ENCODE data around the gene IL6. TPM values are rescaled to one million over a fixed set of nuclear protein-coding genes. Genes with fewer than 3 reads are reported as not detected.

IL6 gene
- total RNA-seq, 1 experiment from 2014 or later: not detected

- H2AFZ ChIP-seq (ENCODE audit: low read depth, low read length, poor library complexity, severe bottlenecking): no peak overlapping the region
- no peaks in the 10 kb centered on the region for H4K20me1 ChIP-seq (ENCODE audit: insufficient read depth)
- H3K79me2 ChIP-seq (ENCODE audit: insufficient read depth, low read length): no peaks in the 10 kb centered on the region
- intact Hi-C loops (cut with micrococcal nuclease): no loop called here
- BruUV-seq (replicated peaks): no TSS peak
- CTCF ChIA-PET: no interaction called here
- H3K4me3 ChIP-seq (replicated peaks in 1 of 2; ENCODE audit: low read depth in 1 of 2, low read length in 2 of 2): no peak overlapping the region
- no peaks in the 10 kb centered on the region for H3K27me3 ChIP-seq (ENCODE audit: insufficient read depth, low read length)
- no peak overlapping the region for H3K4me2 ChIP-seq (ENCODE audit: low read length)
- H3K9me3 ChIP-seq (ENCODE audit: control insufficient read depth in 1 of 2, insufficient read depth in 1 of 2, low read depth in 1 of 2, low read length in 2 of 2): no peaks in the 10 kb centered on the region
- H3K9ac ChIP-seq (ENCODE audit: low read length): no peak overlapping the region
- POLR2A ChIA-PET: no interaction called here
- H3K9me2 ChIP-seq (ENCODE audit: insufficient read depth): no peaks in the 10 kb centered on the region
- TF ChIP-seq SRF (IDR thresholded peaks at IDR 0.05; ENCODE audit: low read depth): no peak
- TF ChIP-seq MAX (IDR thresholded peaks at IDR 0.05): no peak
- TF ChIP-seq, protein P1, sequence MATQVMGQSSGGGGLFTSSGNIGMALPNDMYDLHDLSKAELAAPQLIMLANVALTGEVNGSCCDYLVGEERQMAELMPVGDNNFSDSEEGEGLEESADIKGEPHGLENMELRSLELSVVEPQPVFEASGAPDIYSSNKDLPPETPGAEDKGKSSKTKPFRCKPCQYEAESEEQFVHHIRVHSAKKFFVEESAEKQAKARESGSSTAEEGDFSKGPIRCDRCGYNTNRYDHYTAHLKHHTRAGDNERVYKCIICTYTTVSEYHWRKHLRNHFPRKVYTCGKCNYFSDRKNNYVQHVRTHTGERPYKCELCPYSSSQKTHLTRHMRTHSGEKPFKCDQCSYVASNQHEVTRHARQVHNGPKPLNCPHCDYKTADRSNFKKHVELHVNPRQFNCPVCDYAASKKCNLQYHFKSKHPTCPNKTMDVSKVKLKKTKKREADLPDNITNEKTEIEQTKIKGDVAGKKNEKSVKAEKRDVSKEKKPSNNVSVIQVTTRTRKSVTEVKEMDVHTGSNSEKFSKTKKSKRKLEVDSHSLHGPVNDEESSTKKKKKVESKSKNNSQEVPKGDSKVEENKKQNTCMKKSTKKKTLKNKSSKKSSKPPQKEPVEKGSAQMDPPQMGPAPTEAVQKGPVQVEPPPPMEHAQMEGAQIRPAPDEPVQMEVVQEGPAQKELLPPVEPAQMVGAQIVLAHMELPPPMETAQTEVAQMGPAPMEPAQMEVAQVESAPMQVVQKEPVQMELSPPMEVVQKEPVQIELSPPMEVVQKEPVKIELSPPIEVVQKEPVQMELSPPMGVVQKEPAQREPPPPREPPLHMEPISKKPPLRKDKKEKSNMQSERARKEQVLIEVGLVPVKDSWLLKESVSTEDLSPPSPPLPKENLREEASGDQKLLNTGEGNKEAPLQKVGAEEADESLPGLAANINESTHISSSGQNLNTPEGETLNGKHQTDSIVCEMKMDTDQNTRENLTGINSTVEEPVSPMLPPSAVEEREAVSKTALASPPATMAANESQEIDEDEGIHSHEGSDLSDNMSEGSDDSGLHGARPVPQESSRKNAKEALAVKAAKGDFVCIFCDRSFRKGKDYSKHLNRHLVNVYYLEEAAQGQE (IDR thresholded peaks at IDR 0.05; ENCODE audit: low read depth): no peak
- H3K36me3 ChIP-seq (ENCODE audit: control insufficient read depth in 1 of 2, insufficient read depth in 2 of 2, low read length in 2 of 2): no peaks in the 10 kb centered on the region
- RAD21 ChIA-PET (ENCODE audit: low non-redundant PET in 1 of 2, low total read pairs in 2 of 2, uncharacterized antibody in 2 of 2, unreplicated experiment in 2 of 2): no interaction called here
- no peaks in the 10 kb centered on the region for H3K4me1 ChIP-seq (ENCODE audit: control insufficient read depth in 1 of 2, insufficient read depth in 2 of 2, low read length in 2 of 2)
- DNase-seq (ENCODE audit: low read depth, low spot score) (no peak), ATAC-seq (no peak)
- no peak overlapping the region for H3K27ac ChIP-seq (ENCODE audit: low read depth, low read length)
Observed at GRCh38 chr7:22680482-22680911, 46.5 kb upstream of the IL6 start.

DNA sequence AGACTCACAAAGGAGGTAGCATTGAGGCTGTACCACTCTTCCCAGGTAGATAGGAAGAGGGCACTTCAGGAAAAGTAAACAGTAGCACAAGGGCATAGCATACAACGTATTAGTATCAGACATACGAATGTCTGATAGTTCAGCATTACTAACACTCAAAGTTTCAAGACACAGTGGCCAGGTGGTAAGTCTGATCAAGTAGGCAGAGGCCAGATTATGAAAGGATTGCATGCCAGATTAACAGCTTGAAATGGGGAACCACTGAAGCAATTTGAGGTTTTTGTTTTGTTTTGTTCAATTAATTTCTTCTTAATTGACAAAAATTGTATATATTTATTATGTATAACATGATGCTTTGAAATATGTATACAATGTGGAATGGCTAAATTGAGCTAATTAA lies 45.7 kb upstream of the IL6 start:
- no peak overlapping the region for H3K27ac ChIP-seq (ENCODE audit: low read depth, low read length)
- no peak for ATAC-seq
- H4K20me1 ChIP-seq (ENCODE audit: insufficient read depth): no peaks in the 10 kb centered on the region
- H3K36me3 ChIP-seq (ENCODE audit: control insufficient read depth in 1 of 2, insufficient read depth in 2 of 2, low read length in 2 of 2): no peaks in the 10 kb centered on the region
- no peaks in the 10 kb centered on the region for H3K79me2 ChIP-seq (ENCODE audit: insufficient read depth, low read length)
- no peak overlapping the region for H3K4me2 ChIP-seq (ENCODE audit: low read length)
- ChIA-PET RAD21 (ENCODE audit: low non-redundant PET in 1 of 2, low total read pairs in 2 of 2, uncharacterized antibody in 2 of 2, unreplicated experiment in 2 of 2) (no interaction called here), POLR2A (no interaction called here), CTCF (no interaction called here)
- no peaks in the 10 kb centered on the region for H3K27me3 ChIP-seq (ENCODE audit: insufficient read depth, low read length)
- no peaks in the 10 kb centered on the region for H3K9me2 ChIP-seq (ENCODE audit: insufficient read depth)
- H3K4me3 ChIP-seq (replicated peaks in 1 of 2; ENCODE audit: low read depth in 1 of 2, low read length in 2 of 2): no peak overlapping the region
- intact Hi-C loops (cut with micrococcal nuclease): no loop called here
- no peak overlapping the region for H3K9ac ChIP-seq (ENCODE audit: low read length)
- no peak for DNase-seq (ENCODE audit: low read depth, low spot score)
- TF ChIP-seq, protein P1 (IDR thresholded peaks at IDR 0.05; ENCODE audit: low read depth): no peak
- TF ChIP-seq SIN3A (IDR thresholded peaks at IDR 0.05; ENCODE audit: low read depth): no peak
- TF ChIP-seq POLR2AphosphoS5 (IDR thresholded peaks at IDR 0.05; ENCODE audit: low read depth, low read length): no peak
- no peak for TF ChIP-seq SP1 (IDR thresholded peaks at IDR 0.05; ENCODE audit: low read depth)
- no peak for TF ChIP-seq ZBTB33 (IDR thresholded peaks at IDR 0.05; ENCODE audit: extremely low read depth, insufficient replicate concordance, low read length)
- no peak for TF ChIP-seq CEBPB (IDR thresholded peaks at IDR 0.05; ENCODE audit: low read depth)
- TF ChIP-seq ELF1 (IDR thresholded peaks at IDR 0.05; ENCODE audit: borderline replicate concordance, low read depth): no peak
- no peak for TF ChIP-seq CBX3 (IDR thresholded peaks at IDR 0.05; ENCODE audit: low read depth)
- BruUV-seq (replicated peaks): no TSS peak
- H3K9me3 ChIP-seq (ENCODE audit: control insufficient read depth in 1 of 2, insufficient read depth in 1 of 2, low read depth in 1 of 2, low read length in 2 of 2): no peaks in the 10 kb centered on the region
- H2AFZ ChIP-seq (ENCODE audit: low read depth, low read length, poor library complexity, severe bottlenecking): no peak overlapping the region
- no peaks in the 10 kb centered on the region for H3K4me1 ChIP-seq (ENCODE audit: control insufficient read depth in 1 of 2, insufficient read depth in 2 of 2, low read length in 2 of 2)

Measured in HCT116 (cell line).